Endothelial cell of umbilical vein (primary cell): ENCODE measurements around the gene TBC1D10A. TPM values are rescaled to one million over a fixed set of nuclear protein-coding genes. Genes with fewer than 3 reads are reported as not detected.

Source experiments
- BruUV-seq: library from RNA; stranded (reverse); fragments of 400-500 nt; replicated peaks from 2 replicates; lab custom pipeline; 2021; lab: Mats Ljungman, UMichigan
- CTCF ChIA-PET: fragments of 300-600, 350-600 bp; sonication (Branson Sonifier 250); formaldehyde crosslinking; loops from one replicate; lab custom pipeline; 2021; ENCODE audit warnings: antibody characterized with exemption, inconsistent platforms; lab: Charles Lee
- POLR2A ChIA-PET: fragments of 300-600, 350-600 bp; sonication (Branson Sonifier 250); formaldehyde crosslinking; loops from one replicate; lab custom pipeline; 2021; ENCODE audit warnings: antibody characterized with exemption, inconsistent platforms; lab: Charles Lee
- DNase-seq: peaks from one replicate; pipeline ENCODE4 v3.0.0-alpha.2; 2011; ENCODE audit warnings: low read depth, low spot score
- FAIRE-seq: peaks from 2 replicates; lab custom pipeline; 2011; peaks lifted over from hg19 to GRCh38; lab: Jason Lieb, UNC
- H2AFZ ChIP-seq: 2 replicates; pipeline ENCODE4 v1.6.0; 2012; ENCODE audit warnings: low read depth, low read length, control low read depth, inconsistent platforms
- H3K27ac ChIP-seq: 2 replicates; pipeline ENCODE4 v1.5.1; 2011; ENCODE audit warnings: low read depth, mild to moderate bottlenecking, control low read depth, low read length, moderate library complexity; ENCODE audit not compliant: insufficient read depth
- H3K27me3 ChIP-seq, 2 experiments: 2 replicates each; pipeline versions ENCODE4 v1.6.0 to v1.6.1; 2011; ENCODE audit warnings: low read length in 2 of 2, mixed read lengths in 1 of 2; ENCODE audit not compliant: control insufficient read depth in 2 of 2, insufficient read depth in 2 of 2
- H3K36me3 ChIP-seq, 2 experiments: 2 replicates in 1 of 2; 3 replicates in 1 of 2; pipeline ENCODE4 v1.5.1; 2011; ENCODE audit warnings: low read length in 2 of 2, mild to moderate bottlenecking in 1 of 2, moderate library complexity in 1 of 2; ENCODE audit not compliant: control insufficient read depth in 2 of 2, insufficient read depth in 2 of 2; ENCODE audit errors: extremely low read depth in 1 of 2
- H3K4me1 ChIP-seq: 3 replicates; pipeline ENCODE4 v1.5.1; 2011; ENCODE audit warnings: mild to moderate bottlenecking, low read length; ENCODE audit not compliant: control insufficient read depth, insufficient read depth; ENCODE audit errors: extremely low read depth
- H3K4me2 ChIP-seq: 2 replicates; pipeline ENCODE4 v1.6.1; 2011; ENCODE audit warnings: low read length, control low read depth, mixed read lengths; ENCODE audit not compliant: insufficient read depth
- H3K4me3 ChIP-seq, 3 experiments: fragments of 200-600 bp in 1 of 3; sonication (generic), shearing (Covaris generic) in 1 of 3; replicated peaks in 1 of 3; 2 replicates each; pipeline ENCODE4 v1.5.1; 2011 to 2016; ENCODE audit warnings: control low read depth in 3 of 3, low read length in 3 of 3, mild to moderate bottlenecking in 2 of 3, inconsistent platforms in 1 of 3, low read depth in 1 of 3, moderate library complexity in 1 of 3; ENCODE audit not compliant: insufficient read depth in 1 of 3
- H3K79me2 ChIP-seq: 2 replicates; pipeline ENCODE4 v1.6.0; 2012; ENCODE audit warnings: low read length, inconsistent platforms; ENCODE audit not compliant: control insufficient read depth, insufficient read depth
- H3K9ac ChIP-seq: replicated peaks from 2 replicates; pipeline ENCODE3; 2011; ENCODE audit warnings: low read length, control low read depth; ENCODE audit not compliant: insufficient read depth; ENCODE audit errors: extremely low read depth
- H3K9me1 ChIP-seq: replicated peaks from 3 replicates; pipeline ENCODE4 v1.6.0; 2011; ENCODE audit warnings: mild to moderate bottlenecking, low read length; ENCODE audit not compliant: control insufficient read depth, insufficient read depth; ENCODE audit errors: extremely low read depth
- H3K9me3 ChIP-seq: replicated peaks from 2 replicates; pipeline ENCODE4 v1.5.1; 2012; ENCODE audit warnings: low read length, inconsistent platforms; ENCODE audit not compliant: control insufficient read depth, insufficient read depth
- H4K20me1 ChIP-seq: replicated peaks from 2 replicates; pipeline ENCODE3; 2011; ENCODE audit warnings: mild to moderate bottlenecking, low read length; ENCODE audit not compliant: control insufficient read depth, insufficient read depth; ENCODE audit errors: extremely low read depth
- CTCF ChIP-seq, 2 donors: IDR thresholded peaks; 1 replicate in 1 of 2; 2 replicates in 1 of 2; pipeline ENCODE4 v1.5.1; 2011; ENCODE audit warnings: low read length in 2 of 2, mild to moderate bottlenecking in 2 of 2, moderate library complexity in 2 of 2, control low read depth in 1 of 2, inconsistent platforms in 1 of 2, low read depth in 1 of 2; ENCODE audit not compliant: insufficient read depth in 1 of 2; ENCODE audit errors: extremely low read depth in 1 of 2
- EZH2 ChIP-seq: IDR thresholded peaks from 2 replicates; pipeline ENCODE4 v1.6.1; 2012; ENCODE audit warnings: borderline replicate concordance, low read depth, mild to moderate bottlenecking, moderate library complexity, low read length, inconsistent platforms; ENCODE audit not compliant: severe bottlenecking
- FOS ChIP-seq: IDR thresholded peaks from 2 replicates; pipeline ENCODE4 v1.6.1; 2011; ENCODE audit warnings: mild to moderate bottlenecking, low read length, moderate library complexity, borderline replicate concordance; ENCODE audit not compliant: insufficient read depth
- GATA2 ChIP-seq: IDR thresholded peaks from 2 replicates; pipeline ENCODE4 v1.7.0; 2011; ENCODE audit warnings: low read depth, mild to moderate bottlenecking, moderate library complexity, mixed read lengths, low read length; ENCODE audit not compliant: insufficient read length, insufficient read depth
- JUN ChIP-seq: IDR thresholded peaks from 2 replicates; pipeline ENCODE4 v1.6.1; 2011; ENCODE audit warnings: borderline replicate concordance, low read depth; ENCODE audit not compliant: insufficient read length, insufficient read depth
- MAX ChIP-seq: IDR thresholded peaks from 2 replicates; pipeline ENCODE4 v1.6.1; 2011; ENCODE audit not compliant: insufficient read depth, insufficient read length
- MYC ChIP-seq: IDR thresholded peaks from one replicate; pipeline ENCODE4 v1.6.1; 2011; ENCODE audit warnings: mild to moderate bottlenecking, low read depth, low read length
- POLR2A ChIP-seq: IDR thresholded peaks from 2 replicates; pipeline ENCODE4 v1.6.1; 2012; ENCODE audit warnings: low read depth, mild to moderate bottlenecking, control low read depth, low read length
- POLR2AphosphoS5 ChIP-seq: IDR thresholded peaks from 2 replicates; pipeline ENCODE4 v1.6.1; 2012; ENCODE audit warnings: low read depth, mild to moderate bottlenecking, control low read depth, low read length, moderate library complexity; ENCODE audit not compliant: insufficient read depth
- dilution Hi-C: fragments of 300-500 bp; cut with MboI; formaldehyde crosslinking; loops from one replicate; pipeline ENCODE4 v1.15.0; 2019; ENCODE audit warnings: low sequenced_read_pairs; ENCODE audit not compliant: extremely low pct_ligation_motif_present
- intact Hi-C: fragments of 100-400 bp; cut with micrococcal nuclease; formaldehyde crosslinking; loops from one replicate; pipeline ENCODE4 v1.10.0; 2022
- polyA plus RNA-seq, 4 experiments: library from polyadenylated mRNA; depleted of rRNA in 3 of 4; stranded (reverse) in 3 of 4; unstranded in 1 of 4; fragments of >200 nt; gene quantifications; 2 replicates each; pipeline versions ENCODE4 v1.2.1 to v1.2.3, GENCODE V29; 2011 to 2012; ENCODE audit warnings: missing spikeins in 1 of 4
- total RNA-seq: library from RNA; stranded (reverse); gene quantifications from 2 replicates; pipeline ENCODE4 v1.2.3, GENCODE V29; 2021

The TBC1D10A gene
- total and polyA plus RNA-seq, 2 donors (not counting 3 experiments of a cell fraction or from before 2014, with no cell fraction given), result 10.0 to 11.9 TPM

GRCh38 chr22:30273711-30274436 lies 52.9 kb downstream of the TBC1D10A start:
- ChIA-PET CTCF (no interaction called here), POLR2A (no interaction called here)
- Histone ChIP-seq H3K36me3 (no peaks in the 10 kb centered on the region), H3K79me2 (no peaks in the 10 kb centered on the region), H4K20me1 (no peaks in the 10 kb centered on the region), H3K9me3 (no peaks in the 10 kb centered on the region), H3K9me1 (no peaks in the 10 kb centered on the region), H3K9ac (no peak overlapping the region), H3K4me2 (no peak overlapping the region), H3K4me3 (no peak overlapping the region), H2AFZ (no peak overlapping the region), H3K27me3 (no peaks in the 10 kb centered on the region), H3K27ac (no peak overlapping the region), H3K4me1 (peaks cover 16% of the 10 kb centered on the region)
- no TSS peak for BruUV-seq
- TF ChIP-seq FOS, result no peak
- TF ChIP-seq MAX, result no peak
- no peak for TF ChIP-seq JUN
- TF ChIP-seq GATA2, result no peak
- no peak for TF ChIP-seq MYC
- TF ChIP-seq EZH2, result no peak
- TF ChIP-seq POLR2A, result no peak
- no peak for TF ChIP-seq CTCF (IDR thresholded peaks at IDR 0.05; ENCODE audit: extremely low read depth in 1 of 2, insufficient read depth in 1 of 2, low read depth in 1 of 2, low read length in 2 of 2)
- no peak for TF ChIP-seq POLR2AphosphoS5
- no peak for DNase-seq
- peak; percentile 12 for FAIRE-seq
- dilution Hi-C loops (no loop called here), intact Hi-C loops (no loop called here)
